ENCODE data around the gene BARHL1. TPM values are rescaled to one million over a fixed set of nuclear protein-coding genes. Genes with fewer than 3 reads are reported as not detected.

Gene BARHL1
- not detected in 2 replicates for total RNA-seq

GRCh38 chr9:132582276-132582785 is at the start of gene BARHL1:
Gene BARHL1, plus strand, starts transcription at chr9:132582606. Its CDS starts 192 bp downstream, at chr9:132582798.

Other genes with a start within 250 kb of the BARHL1 start
- gene SETX, start 227.6 kb upstream of the BARHL1 start, total RNA-seq, result 20.3 and 27.0 TPM in 2 replicates
- gene TTF1, start 175.8 kb upstream of the BARHL1 start, total RNA-seq, result 7.3 and 9.9 TPM in 2 replicates
- not detected in 2 replicates for gene CFAP77, start 172.4 kb upstream of the BARHL1 start, total RNA-seq
- gene DDX31, start 87.4 kb downstream of the BARHL1 start, total RNA-seq, result 11.7 and 14.6 TPM in 2 replicates
- gene GTF3C4, start 87.9 kb downstream of the BARHL1 start, total RNA-seq, result 8.3 and 10.5 TPM in 2 replicates